GM10248 (cell line): Measurements from ENCODE around the gene LOXL4.
A peak's percentile ranks its signal among the peaks of the same experiment; 100 is the strongest.

ENCODE experiments used
- CTCF ChIA-PET: fragments of 300-600 bp; sonication (Branson Sonifier 250); formaldehyde crosslinking; extraction: SDS; loops from one replicate; lab custom pipeline; 2021; ENCODE audit warnings: antibody characterized with exemption; lab: Yijun Ruan, JAX
- POLR2A ChIA-PET: fragments of 350-650 bp; sonication (Branson Sonifier 250); formaldehyde crosslinking; extraction: SDS; loops from one replicate; lab custom pipeline; 2020; ENCODE audit warnings: antibody characterized with exemption; lab: Yijun Ruan, JAX
- DNase-seq: peaks from one replicate; pipeline ENCODE4 v3.0.0; 2012; ENCODE audit errors: extremely low spot score
- TF ChIP-seq, protein P1 (sequence below): IDR thresholded peaks from 2 replicates; pipeline ENCODE4 v1.5.1; 2012; ENCODE audit warnings: mild to moderate bottlenecking, low read depth; ENCODE audit errors: extremely low read depth, missing control alignments, control extremely low read depth

Gene LOXL4

DNA sequence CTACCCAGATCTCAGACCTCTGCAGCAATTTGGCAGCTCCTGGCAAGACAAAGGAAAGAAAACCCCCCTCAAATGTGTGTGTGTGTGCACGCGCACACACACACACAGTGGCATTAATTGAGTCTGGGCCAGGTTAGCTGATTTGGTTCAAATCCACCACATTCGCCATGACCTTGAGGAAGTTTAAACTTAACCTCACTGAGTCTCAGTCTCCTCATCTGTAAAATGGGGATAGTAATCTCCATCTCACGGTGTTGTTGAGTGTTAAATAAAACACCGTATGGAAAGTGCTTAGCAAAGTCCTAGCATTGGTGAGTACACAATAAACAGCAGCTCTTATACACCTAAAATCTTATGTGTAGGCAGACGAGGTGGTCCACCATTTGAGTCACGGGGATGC lies 4.9 kb downstream of the LOXL4 start:
- POLR2A ChIA-PET, result no interaction called here
- DNase-seq, result no peak
- TF ChIP-seq, protein P1, sequence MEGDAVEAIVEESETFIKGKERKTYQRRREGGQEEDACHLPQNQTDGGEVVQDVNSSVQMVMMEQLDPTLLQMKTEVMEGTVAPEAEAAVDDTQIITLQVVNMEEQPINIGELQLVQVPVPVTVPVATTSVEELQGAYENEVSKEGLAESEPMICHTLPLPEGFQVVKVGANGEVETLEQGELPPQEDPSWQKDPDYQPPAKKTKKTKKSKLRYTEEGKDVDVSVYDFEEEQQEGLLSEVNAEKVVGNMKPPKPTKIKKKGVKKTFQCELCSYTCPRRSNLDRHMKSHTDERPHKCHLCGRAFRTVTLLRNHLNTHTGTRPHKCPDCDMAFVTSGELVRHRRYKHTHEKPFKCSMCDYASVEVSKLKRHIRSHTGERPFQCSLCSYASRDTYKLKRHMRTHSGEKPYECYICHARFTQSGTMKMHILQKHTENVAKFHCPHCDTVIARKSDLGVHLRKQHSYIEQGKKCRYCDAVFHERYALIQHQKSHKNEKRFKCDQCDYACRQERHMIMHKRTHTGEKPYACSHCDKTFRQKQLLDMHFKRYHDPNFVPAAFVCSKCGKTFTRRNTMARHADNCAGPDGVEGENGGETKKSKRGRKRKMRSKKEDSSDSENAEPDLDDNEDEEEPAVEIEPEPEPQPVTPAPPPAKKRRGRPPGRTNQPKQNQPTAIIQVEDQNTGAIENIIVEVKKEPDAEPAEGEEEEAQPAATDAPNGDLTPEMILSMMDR, result no peak
- CTCF ChIA-PET, result interaction anchor here (1.1 to 1.2 kb wide), 2 partner anchors 9 to 39 kb away, joined by 3 read pairs; no protein-coding TSS in a partner anchor

- no peak for DNase-seq
- TF ChIP-seq, protein P1, result peak; percentile 23
- POLR2A ChIA-PET, result no interaction called here
- CTCF ChIA-PET, result interaction anchor here (1.1 to 1.2 kb wide), 2 partner anchors 8 to 39 kb away, joined by 3 read pairs; no protein-coding TSS in a partner anchor
Observed at GRCh38 chr10:98262571-98262970, 5.4 kb downstream of the LOXL4 start.

GRCh38 chr10:98261436-98262277 lies 6.3 kb downstream of the LOXL4 start:
- no peak for DNase-seq
- POLR2A ChIA-PET, result no interaction called here
- CTCF ChIA-PET, result interaction anchor here (1.2 to 1.7 kb wide), 3 partner anchors 7 to 70 kb away, joined by 3 read pairs; no protein-coding TSS in a partner anchor
- TF ChIP-seq, protein P1, result no peak

- DNase-seq, result no peak
- TF ChIP-seq, protein P1, result no peak
- CTCF ChIA-PET, result interaction anchor here (1.7 kb wide), 1 partner anchor 50 kb away, joined by 3 read pairs; no protein-coding TSS in a partner anchor
- POLR2A ChIA-PET, result no interaction called here
Observed at GRCh38 chr10:98260752-98261151, 7.2 kb downstream of the LOXL4 start.

DNA sequence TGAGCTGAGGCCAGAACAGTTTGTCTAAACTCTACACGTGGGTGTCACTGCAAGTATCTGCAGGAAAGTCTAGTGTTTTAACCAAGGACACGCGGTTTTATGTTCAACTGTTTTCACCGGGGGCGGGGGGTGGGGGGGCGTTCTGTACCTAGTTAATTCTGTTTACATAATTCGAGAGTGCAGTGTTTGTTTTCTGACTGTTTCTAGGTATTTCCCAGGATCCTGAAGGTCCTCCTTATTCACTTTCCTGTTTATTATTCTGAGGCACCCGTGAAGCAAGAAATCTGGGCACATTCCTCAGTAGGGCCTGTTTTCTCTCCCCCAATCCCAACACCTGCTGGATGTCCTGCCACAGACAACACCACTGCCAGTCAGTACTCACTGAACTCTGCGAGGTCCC lies 7.6 kb downstream of the LOXL4 start:
- ChIA-PET CTCF (no interaction called here), POLR2A (no interaction called here)
- TF ChIP-seq, protein P1, result no peak
- no peak for DNase-seq

DNA sequence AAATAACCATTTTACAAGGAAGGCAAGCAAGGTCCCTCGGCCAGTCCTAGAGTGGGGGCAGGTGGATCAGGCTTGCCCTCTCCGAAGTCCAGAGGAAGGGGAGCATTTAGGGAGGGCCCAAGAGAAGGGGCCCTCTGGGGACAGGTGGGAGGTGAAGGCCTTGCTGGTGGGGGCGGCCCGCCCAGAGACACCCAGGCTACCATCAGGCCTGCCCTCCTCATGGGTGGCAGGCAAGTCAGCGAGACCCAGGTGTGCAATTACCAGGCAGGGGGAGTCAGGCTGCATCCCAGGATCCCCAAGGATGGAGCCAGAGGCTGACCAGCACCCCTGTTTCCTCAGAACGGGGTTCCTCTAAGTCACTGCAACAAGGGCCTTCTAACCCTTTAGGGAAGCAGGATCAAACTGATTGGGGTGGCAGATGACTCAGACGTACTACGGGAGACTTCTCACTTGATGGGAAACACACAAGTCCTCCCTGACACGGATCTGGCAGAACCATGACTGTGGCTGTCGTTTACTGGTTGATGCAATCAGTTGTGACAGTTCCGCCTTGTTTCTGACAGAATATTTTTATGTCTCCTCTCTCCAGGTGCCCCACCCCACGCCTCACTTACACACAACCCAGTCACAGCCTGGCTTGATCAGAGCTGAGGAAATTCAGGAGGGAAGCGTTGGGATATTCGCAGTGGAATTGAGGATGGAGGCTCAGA lies 8.2 kb downstream of the LOXL4 start:
- no peak for DNase-seq
- ChIA-PET CTCF (no interaction called here), POLR2A (no interaction called here)
- TF ChIP-seq, protein P1, result no peak
